AG04449 (cell line): ENCODE results near the gene CSRNP2.

Source experiments
- CTCF ChIA-PET: fragments of 350-600 bp; formaldehyde crosslinking; extraction: SDS; loops from one replicate; lab custom pipeline; 2021; ENCODE audit warnings: antibody characterized with exemption; lab: Yijun Ruan, JAX
- POLR2A ChIA-PET: fragments of 400-600, 350-600 bp; formaldehyde crosslinking; extraction: SDS; loops from one replicate; lab custom pipeline; 2020; ENCODE audit warnings: antibody characterized with exemption, inconsistent platforms; lab: Yijun Ruan, JAX
- DNase-seq: peaks from one replicate; pipeline ENCODE4 v3.0.0-alpha.2; 2010; ENCODE audit warnings: low read depth, low spot score
- H3K4me3 ChIP-seq: 2 replicates; pipeline ENCODE4 v1.5.1; 2011; ENCODE audit warnings: low read depth, mild to moderate bottlenecking, control low read depth, low read length
- TF ChIP-seq, protein P1 (sequence below): IDR thresholded peaks from one replicate; pipeline ENCODE4 v1.5.1; 2011; ENCODE audit warnings: mild to moderate bottlenecking, moderate library complexity, low read length, control low read depth, inconsistent platforms; ENCODE audit not compliant: insufficient read depth; ENCODE audit errors: missing control alignments

Gene CSRNP2

DNA sequence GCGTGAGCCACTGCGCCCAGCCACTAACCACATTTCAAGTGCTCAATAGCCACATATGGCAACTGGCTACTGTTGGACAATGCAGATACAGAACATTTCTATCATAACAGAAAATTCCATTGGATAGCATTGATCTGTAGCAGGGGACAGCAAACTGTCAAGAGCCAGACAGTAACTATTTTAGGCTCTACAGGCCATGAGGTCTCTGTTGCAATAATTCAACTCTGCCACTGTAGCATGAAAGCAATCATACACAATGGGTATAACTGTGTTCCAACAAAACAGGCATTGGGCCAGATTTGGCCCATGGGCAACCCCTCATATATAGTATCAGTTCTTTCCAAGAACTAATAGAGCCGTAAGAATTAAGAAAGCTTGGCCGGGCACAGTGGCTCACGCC is 8.0 kb downstream of the CSRNP2 start:
- ChIA-PET POLR2A (interaction anchor here (1.7 kb wide), 1 partner anchor 8 kb away, joined by 20 read pairs; the partner anchor contains the start of gene CSRNP2), CTCF (interaction anchor here (1.2 to 1.6 kb wide), 3 partner anchors 23 to 266 kb away, joined by 4 to 6 read pairs (median 5); no protein-coding TSS in a partner anchor)
- H3K4me3 ChIP-seq = no peak overlapping the region
- DNase-seq = no peak
- TF ChIP-seq, protein P1, sequence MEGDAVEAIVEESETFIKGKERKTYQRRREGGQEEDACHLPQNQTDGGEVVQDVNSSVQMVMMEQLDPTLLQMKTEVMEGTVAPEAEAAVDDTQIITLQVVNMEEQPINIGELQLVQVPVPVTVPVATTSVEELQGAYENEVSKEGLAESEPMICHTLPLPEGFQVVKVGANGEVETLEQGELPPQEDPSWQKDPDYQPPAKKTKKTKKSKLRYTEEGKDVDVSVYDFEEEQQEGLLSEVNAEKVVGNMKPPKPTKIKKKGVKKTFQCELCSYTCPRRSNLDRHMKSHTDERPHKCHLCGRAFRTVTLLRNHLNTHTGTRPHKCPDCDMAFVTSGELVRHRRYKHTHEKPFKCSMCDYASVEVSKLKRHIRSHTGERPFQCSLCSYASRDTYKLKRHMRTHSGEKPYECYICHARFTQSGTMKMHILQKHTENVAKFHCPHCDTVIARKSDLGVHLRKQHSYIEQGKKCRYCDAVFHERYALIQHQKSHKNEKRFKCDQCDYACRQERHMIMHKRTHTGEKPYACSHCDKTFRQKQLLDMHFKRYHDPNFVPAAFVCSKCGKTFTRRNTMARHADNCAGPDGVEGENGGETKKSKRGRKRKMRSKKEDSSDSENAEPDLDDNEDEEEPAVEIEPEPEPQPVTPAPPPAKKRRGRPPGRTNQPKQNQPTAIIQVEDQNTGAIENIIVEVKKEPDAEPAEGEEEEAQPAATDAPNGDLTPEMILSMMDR = no peak

DNA sequence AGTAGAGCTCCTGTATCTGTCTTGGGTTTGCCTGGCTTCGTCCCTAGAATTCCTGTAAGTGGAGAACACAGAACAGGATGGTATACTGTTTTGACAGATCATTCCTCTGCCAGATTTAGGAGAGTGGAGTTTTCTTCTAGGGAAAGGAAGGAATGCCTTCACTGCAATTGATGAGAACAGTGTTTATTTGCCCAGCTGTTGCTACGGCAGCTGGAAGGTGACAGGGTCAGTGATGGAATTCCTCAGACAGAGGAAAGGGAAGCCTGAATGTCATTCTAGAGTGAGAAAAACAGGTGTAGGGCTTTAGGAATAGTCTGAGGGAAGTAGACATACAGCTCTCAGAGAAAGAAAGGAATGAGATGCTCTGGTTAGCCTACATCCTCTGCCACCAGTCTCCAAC is 11.7 kb downstream of the CSRNP2 start:
- no peak for DNase-seq
- POLR2A ChIA-PET = interaction anchor here (0.7 kb wide), 1 partner anchor 26 kb away, joined by 4 read pairs; no protein-coding TSS in a partner anchor

DNA sequence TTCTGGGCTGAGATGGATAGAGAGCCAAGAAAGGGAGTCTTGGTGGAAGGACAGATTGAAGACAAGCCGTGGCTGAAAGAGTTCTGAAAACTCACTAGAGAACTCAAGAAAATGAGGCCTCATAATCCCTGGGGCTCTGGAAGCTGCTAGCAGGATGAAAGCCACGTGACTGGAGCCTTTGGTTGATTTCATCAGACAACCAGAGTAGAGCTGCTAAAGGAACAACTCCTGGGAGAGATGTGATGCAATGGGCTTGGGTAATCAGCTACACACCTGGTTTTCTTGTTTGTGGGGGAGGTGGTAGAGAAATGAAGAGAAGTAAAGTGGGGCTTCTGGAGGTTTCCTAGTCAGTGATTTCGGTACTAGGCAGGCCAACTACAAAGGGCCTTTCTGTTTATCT is 13.4 kb downstream of the CSRNP2 start:
- DNase-seq = no peak
- CTCF ChIA-PET = interaction anchor here (1.3 kb wide), 1 partner anchor 9 kb away, joined by 3 read pairs; no protein-coding TSS in a partner anchor
- POLR2A ChIA-PET = no interaction called here
- TF ChIP-seq, protein P1 = no peak
- no peak overlapping the region for H3K4me3 ChIP-seq

More for the DNA sequence above, 11.7 kb downstream of the CSRNP2 start:
- TF ChIP-seq, protein P1 = no peak
- H3K4me3 ChIP-seq = no peak overlapping the region
- CTCF ChIA-PET = interaction anchor here (0.6 to 1.3 kb wide), 3 partner anchors 9 to 280 kb away, joined by 3 to 4 read pairs (median 3); no protein-coding TSS in a partner anchor

DNA sequence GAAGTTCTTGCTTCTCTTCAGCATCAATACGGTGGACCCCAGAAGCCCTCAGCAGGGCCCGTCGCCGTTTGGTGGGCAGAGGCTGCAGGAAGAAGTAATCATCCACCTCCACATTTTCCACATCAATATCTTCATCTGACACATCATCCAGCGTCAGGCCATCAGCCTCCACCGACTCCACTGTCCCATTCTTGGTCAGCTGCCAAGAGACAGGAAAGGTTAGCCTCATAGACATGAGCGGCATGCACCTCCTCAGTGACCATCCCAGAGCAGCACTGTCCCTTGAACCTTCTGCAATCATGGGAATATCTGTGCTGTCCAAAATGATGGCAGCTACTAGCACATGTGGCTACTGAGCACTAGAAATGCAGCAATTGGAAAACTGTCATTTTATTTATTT is 15.6 kb downstream of the CSRNP2 start:
- ChIA-PET CTCF (no interaction called here), POLR2A (no interaction called here)
- TF ChIP-seq, protein P1 = no peak
- no peak for DNase-seq
- H3K4me3 ChIP-seq = no peak overlapping the region

DNA sequence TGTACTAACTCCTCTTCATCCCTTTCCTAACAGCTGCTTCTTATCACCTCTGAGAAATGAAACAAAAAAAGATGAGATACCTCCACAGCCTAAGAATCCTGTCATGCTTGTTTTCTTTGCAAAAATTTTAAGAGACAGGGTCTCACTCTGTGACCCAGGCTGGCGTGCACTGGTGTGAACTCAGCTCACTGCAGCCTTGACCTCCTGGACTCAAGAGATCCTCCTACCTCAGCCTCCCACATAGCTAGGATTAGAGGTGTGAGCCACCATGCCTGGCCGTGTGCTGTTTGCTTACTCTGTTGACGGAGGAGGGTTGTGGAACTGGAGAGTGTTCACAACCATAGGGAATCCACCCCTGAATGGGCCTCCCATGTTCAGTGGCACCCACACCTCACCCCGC is 16.2 kb downstream of the CSRNP2 start:
- TF ChIP-seq, protein P1 = no peak
- CTCF ChIA-PET = interaction anchor here (1.5 kb wide), 1 partner anchor 274 kb away, joined by 4 read pairs; no protein-coding TSS in a partner anchor
- POLR2A ChIA-PET = no interaction called here
- H3K4me3 ChIP-seq = no peak overlapping the region
- no peak for DNase-seq

DNA sequence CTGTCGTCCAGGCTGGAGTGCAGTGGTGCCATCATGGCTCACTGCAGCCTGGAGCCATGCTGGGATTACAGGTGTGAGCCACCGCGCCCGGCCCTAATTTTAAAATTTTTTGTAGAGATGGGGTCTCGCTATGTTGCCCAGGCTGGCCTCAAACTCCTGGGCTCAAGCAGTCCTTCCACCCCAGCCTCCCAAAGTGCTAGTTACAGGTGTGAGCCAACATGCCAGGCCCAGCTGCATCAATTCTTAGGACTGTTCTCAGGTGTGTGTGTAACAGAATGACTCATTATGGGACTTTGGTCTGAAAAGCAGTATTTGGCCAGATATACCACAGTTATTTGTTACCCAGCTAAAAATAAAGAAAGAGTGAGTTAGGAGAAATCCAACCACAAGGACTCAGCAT is 17.9 kb downstream of the CSRNP2 start:
- H3K4me3 ChIP-seq = no peak overlapping the region
- ChIA-PET POLR2A (no interaction called here), CTCF (interaction anchor here (1.1 kb wide), 1 partner anchor 17 kb away, joined by 3 read pairs; no protein-coding TSS in a partner anchor)
- no peak for DNase-seq
- TF ChIP-seq, protein P1 = no peak
